HG02852 (cell line): Measurements from ENCODE around the gene IGFBP4.

Source experiments
- ATAC-seq: cut with Tn5 transposase; IDR thresholded peaks from one replicate; pipeline ENCODE4 v1.9.1; 2021; ENCODE audit warnings: mild to moderate bottlenecking, moderate library complexity; ENCODE audit not compliant: unreplicated experiment

Gene IGFBP4

GRCh38 chr17:40431231-40431602 is 12.0 kb upstream of the IGFBP4 start:
- ATAC-seq, result no peak

- no peak for ATAC-seq
Measured at GRCh38 chr17:40432864-40433528, 10.3 kb upstream of the IGFBP4 start.

GRCh38 chr17:40433551-40434415 is 9.5 kb upstream of the IGFBP4 start:
- no peak for ATAC-seq

GRCh38 chr17:40436636-40437035 is 6.6 kb upstream of the IGFBP4 start:
- no peak for ATAC-seq

GRCh38 chr17:40437095-40437732 is 6.0 kb upstream of the IGFBP4 start:
- ATAC-seq, result no peak

- ATAC-seq, result no peak
Measured at GRCh38 chr17:40440166-40440565, 3.1 kb upstream of the IGFBP4 start.

- no peak for ATAC-seq
Measured at GRCh38 chr17:40442392-40443195, 656 bp upstream of the IGFBP4 start.

- ATAC-seq, result no peak
Measured at GRCh38 chr17:40443988-40444899, 994 bp downstream of the IGFBP4 start.

- ATAC-seq, result no peak
Measured at GRCh38 chr17:40445751-40446468, 2.7 kb downstream of the IGFBP4 start.

- ATAC-seq, result no peak
Measured at GRCh38 chr17:40447148-40447644, 3.9 kb downstream of the IGFBP4 start.

GRCh38 chr17:40447806-40448205 is 4.6 kb downstream of the IGFBP4 start:
- ATAC-seq, result no peak

- no peak for ATAC-seq
Measured at GRCh38 chr17:40448213-40448638, 5.0 kb downstream of the IGFBP4 start.

GRCh38 chr17:40448639-40449261 is 5.5 kb downstream of the IGFBP4 start:
- ATAC-seq, result no peak

- no peak for ATAC-seq
Measured at GRCh38 chr17:40450175-40450574, 6.9 kb downstream of the IGFBP4 start.

GRCh38 chr17:40451420-40451819 is 8.2 kb downstream of the IGFBP4 start:
- no peak for ATAC-seq

GRCh38 chr17:40452216-40452787 is 9.1 kb downstream of the IGFBP4 start:
- ATAC-seq, result no peak

- ATAC-seq, result no peak
Measured at GRCh38 chr17:40452921-40453378, 9.7 kb downstream of the IGFBP4 start.
